ENCODE data around the gene TEX29.

The TEX29 gene

GRCh38 chr13:111283457-111283856 is 37.0 kb upstream of the TEX29 start:
- H3K27ac Mint-ChIP-seq, result peak overlapping the region; percentile 43
- intact Hi-C loops (cut with micrococcal nuclease), result no loop called here
- H3K4me1 Mint-ChIP-seq (ENCODE audit: low read depth), result peaks cover 38% of the 10 kb centered on the region
- H3K4me3 Mint-ChIP-seq, result no peak overlapping the region
- peaks cover 93% of the 10 kb centered on the region for H3K36me3 Mint-ChIP-seq (ENCODE audit: low read depth)
- H3K27me3 Mint-ChIP-seq, result no peaks in the 10 kb centered on the region
- no peaks in the 10 kb centered on the region for H3K9me3 Mint-ChIP-seq

- Mint-ChIP-seq H3K36me3 (ENCODE audit: low read depth) (peaks cover 91% of the 10 kb centered on the region), H3K4me3 (no peak overlapping the region), H3K4me1 (ENCODE audit: low read depth) (peaks cover 38% of the 10 kb centered on the region), H3K9me3 (no peaks in the 10 kb centered on the region), H3K27ac (no peak overlapping the region), H3K27me3 (no peaks in the 10 kb centered on the region)
- intact Hi-C loops (cut with micrococcal nuclease), result no loop called here
These were observed 36.5 kb upstream of the TEX29 start for GRCh38 chr13:111283991-111284390.

DNA sequence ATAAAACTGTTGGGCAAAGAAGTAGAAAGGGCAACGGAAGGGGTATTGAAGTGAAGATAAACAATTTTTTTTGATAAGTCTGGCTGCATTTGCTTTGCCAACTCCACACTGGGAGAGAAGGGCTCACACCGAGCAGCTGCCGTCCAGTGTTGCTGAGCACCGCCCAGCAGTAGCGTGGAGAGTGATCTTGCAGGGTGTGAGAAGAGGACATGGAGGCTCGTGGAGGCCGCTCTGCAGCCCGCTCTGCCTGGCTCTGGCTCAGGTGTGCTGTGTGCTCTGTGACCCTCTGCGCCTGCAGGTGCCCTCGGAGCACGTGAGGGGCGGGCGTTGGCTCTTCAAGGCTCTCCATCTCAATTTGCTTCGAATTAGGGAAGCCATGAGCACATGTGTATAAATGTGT is 35.9 kb upstream of the TEX29 start:
- intact Hi-C loops (cut with micrococcal nuclease), result no loop called here
- Mint-ChIP-seq H3K36me3 (ENCODE audit: low read depth) (peaks cover 91% of the 10 kb centered on the region), H3K4me1 (ENCODE audit: low read depth) (peaks cover 38% of the 10 kb centered on the region), H3K4me3 (no peak overlapping the region), H3K27me3 (no peaks in the 10 kb centered on the region), H3K27ac (no peak overlapping the region), H3K9me3 (no peaks in the 10 kb centered on the region)

- Mint-ChIP-seq H3K9me3 (no peaks in the 10 kb centered on the region), H3K27ac (no peak overlapping the region), H3K4me3 (no peak overlapping the region), H3K36me3 (ENCODE audit: low read depth) (peaks cover 91% of the 10 kb centered on the region), H3K27me3 (no peaks in the 10 kb centered on the region), H3K4me1 (ENCODE audit: low read depth) (peaks cover 37% of the 10 kb centered on the region)
- intact Hi-C loops (cut with micrococcal nuclease), result no loop called here
These were observed 34.3 kb upstream of the TEX29 start for GRCh38 chr13:111286162-111286561.

DNA sequence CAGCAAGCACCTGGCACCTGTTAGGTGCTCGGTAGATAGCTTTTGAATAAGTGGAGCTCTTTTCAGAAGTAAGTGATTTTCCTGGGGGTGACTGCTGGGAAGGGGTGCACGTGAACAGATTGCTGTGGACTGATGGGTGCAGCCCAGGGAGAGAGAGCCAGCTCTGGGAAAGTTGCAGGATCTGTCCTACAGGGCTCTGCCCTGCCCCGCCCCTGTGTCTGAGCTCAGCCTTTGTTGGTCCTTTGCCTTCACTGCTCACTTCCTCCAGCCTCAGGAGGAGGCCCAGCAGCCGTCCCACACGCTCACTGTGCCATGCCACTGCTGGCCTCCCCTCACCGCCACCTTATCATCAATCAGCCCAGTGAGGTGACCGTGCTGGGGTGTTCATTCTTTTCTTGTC is 33.7 kb upstream of the TEX29 start:
- Mint-ChIP-seq H3K9me3 (no peaks in the 10 kb centered on the region), H3K4me1 (ENCODE audit: low read depth) (peaks cover 31% of the 10 kb centered on the region), H3K4me3 (no peak overlapping the region), H3K36me3 (ENCODE audit: low read depth) (peaks cover 91% of the 10 kb centered on the region), H3K27me3 (no peaks in the 10 kb centered on the region), H3K27ac (peak overlapping the region; percentile 53)
- intact Hi-C loops (cut with micrococcal nuclease), result no loop called here

- Mint-ChIP-seq H3K9me3 (no peaks in the 10 kb centered on the region), H3K4me1 (ENCODE audit: low read depth) (peaks cover 29% of the 10 kb centered on the region), H3K27me3 (no peaks in the 10 kb centered on the region), H3K36me3 (ENCODE audit: low read depth) (peaks cover 95% of the 10 kb centered on the region), H3K27ac (peak overlapping the region; percentile 53), H3K4me3 (no peak overlapping the region)
- intact Hi-C loops (cut with micrococcal nuclease), result no loop called here
These were observed 33.2 kb upstream of the TEX29 start for GRCh38 chr13:111287201-111287600.

DNA sequence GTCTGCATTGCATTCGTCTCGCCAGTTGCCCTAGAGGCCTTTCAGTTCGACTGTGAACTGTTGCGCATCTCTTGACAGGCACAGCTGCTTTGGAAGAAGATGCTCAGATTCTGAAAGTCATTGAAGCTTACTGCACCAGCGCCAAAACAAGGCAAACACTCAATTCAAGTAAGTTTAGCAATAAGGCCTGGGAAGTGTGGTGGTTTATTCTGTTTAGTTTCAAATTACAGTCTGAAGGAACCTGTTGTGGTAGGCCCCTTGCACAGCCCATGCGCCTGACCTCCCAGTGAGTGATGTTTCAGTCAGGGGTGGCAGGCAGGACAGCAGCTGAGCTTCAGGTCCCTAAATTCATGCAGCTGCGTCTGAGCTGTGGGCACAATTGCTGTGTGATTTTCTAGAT is 32.2 kb upstream of the TEX29 start:
- H3K27ac Mint-ChIP-seq, result no peak overlapping the region
- no peak overlapping the region for H3K4me3 Mint-ChIP-seq
- intact Hi-C loops (cut with micrococcal nuclease), result no loop called here
- H3K9me3 Mint-ChIP-seq, result no peaks in the 10 kb centered on the region
- H3K36me3 Mint-ChIP-seq (ENCODE audit: low read depth), result peaks cover 97% of the 10 kb centered on the region
- no peaks in the 10 kb centered on the region for H3K27me3 Mint-ChIP-seq
- H3K4me1 Mint-ChIP-seq (ENCODE audit: low read depth), result peaks cover 21% of the 10 kb centered on the region

DNA sequence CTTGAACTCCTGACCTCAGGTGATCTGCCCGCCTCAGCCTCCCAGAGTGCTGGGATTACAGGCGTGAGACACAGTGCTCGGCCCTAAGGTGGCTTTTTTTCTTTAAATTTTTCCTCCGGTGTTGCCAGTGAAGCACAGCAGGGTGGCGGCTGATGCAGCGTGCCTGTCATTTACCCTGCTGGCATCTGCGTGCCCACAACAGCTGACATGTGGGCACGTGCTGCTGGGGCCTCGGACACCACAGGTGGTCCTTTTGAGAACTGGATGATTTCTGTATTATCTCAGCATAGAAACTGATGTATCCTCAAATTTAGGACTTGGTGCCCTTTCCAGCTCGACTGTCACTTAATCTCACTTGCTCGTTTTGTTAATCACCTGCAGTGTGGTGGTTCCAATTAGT is 31.2 kb upstream of the TEX29 start:
- intact Hi-C loops (cut with micrococcal nuclease), result no loop called here
- H3K27me3 Mint-ChIP-seq, result no peaks in the 10 kb centered on the region
- peaks cover 97% of the 10 kb centered on the region for H3K36me3 Mint-ChIP-seq (ENCODE audit: low read depth)
- H3K4me3 Mint-ChIP-seq, result no peak overlapping the region
- peaks cover 19% of the 10 kb centered on the region for H3K4me1 Mint-ChIP-seq (ENCODE audit: low read depth)
- H3K27ac Mint-ChIP-seq, result no peak overlapping the region
- no peaks in the 10 kb centered on the region for H3K9me3 Mint-ChIP-seq

GRCh38 chr13:111291908-111292307 is 28.5 kb upstream of the TEX29 start:
- Mint-ChIP-seq H3K4me1 (ENCODE audit: low read depth) (peaks cover 9% of the 10 kb centered on the region), H3K36me3 (ENCODE audit: low read depth) (peaks cover 86% of the 10 kb centered on the region), H3K9me3 (no peaks in the 10 kb centered on the region), H3K27ac (no peak overlapping the region), H3K4me3 (no peak overlapping the region), H3K27me3 (no peaks in the 10 kb centered on the region)
- intact Hi-C loops (cut with micrococcal nuclease), result no loop called here

GRCh38 chr13:111292710-111293485 is 27.5 kb upstream of the TEX29 start:
- Mint-ChIP-seq H3K4me1 (ENCODE audit: low read depth) (no peaks in the 10 kb centered on the region), H3K27ac (no peak overlapping the region)

DNA sequence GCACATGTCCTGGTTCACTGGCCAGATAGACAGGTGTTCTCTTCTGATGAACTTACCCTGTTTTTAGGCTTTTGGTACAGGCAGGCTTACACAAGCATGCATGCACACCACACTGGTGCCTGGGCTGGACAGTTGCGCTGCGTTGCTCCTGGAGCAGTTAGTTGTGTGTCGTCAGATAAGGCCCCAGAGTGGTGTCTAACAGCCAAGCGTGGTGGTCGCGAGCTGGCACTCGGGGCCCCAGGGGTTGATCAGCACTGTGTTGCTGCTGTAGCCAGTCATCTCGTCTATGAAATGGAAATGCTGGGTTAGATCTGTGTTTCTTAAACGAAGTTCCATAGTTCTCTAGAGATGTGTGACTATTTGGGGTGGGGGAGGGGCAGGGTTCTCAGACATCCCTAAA is 24.6 kb upstream of the TEX29 start:
- H3K9me3 Mint-ChIP-seq, result no peaks in the 10 kb centered on the region
- intact Hi-C loops (cut with micrococcal nuclease), result no loop called here
- H3K27ac Mint-ChIP-seq, result no peak overlapping the region
- H3K4me1 Mint-ChIP-seq (ENCODE audit: low read depth), result no peaks in the 10 kb centered on the region
- H3K4me3 Mint-ChIP-seq, result no peak overlapping the region
- no peaks in the 10 kb centered on the region for H3K27me3 Mint-ChIP-seq
- H3K36me3 Mint-ChIP-seq (ENCODE audit: low read depth), result peaks cover 84% of the 10 kb centered on the region

More at GRCh38 chr13:111292710-111293485, 27.5 kb upstream of the TEX29 start:
- peaks cover 85% of the 10 kb centered on the region for H3K36me3 Mint-ChIP-seq (ENCODE audit: low read depth)
- H3K9me3 Mint-ChIP-seq, result no peaks in the 10 kb centered on the region
- H3K4me3 Mint-ChIP-seq, result no peak overlapping the region
- no peaks in the 10 kb centered on the region for H3K27me3 Mint-ChIP-seq
- intact Hi-C loops (cut with micrococcal nuclease), result no loop called here

- H3K36me3 Mint-ChIP-seq (ENCODE audit: low read depth), result peaks cover 84% of the 10 kb centered on the region
- intact Hi-C loops (cut with micrococcal nuclease), result no loop called here
- H3K4me1 Mint-ChIP-seq (ENCODE audit: low read depth), result no peaks in the 10 kb centered on the region
- no peak overlapping the region for H3K4me3 Mint-ChIP-seq
- H3K27me3 Mint-ChIP-seq, result no peaks in the 10 kb centered on the region
- no peak overlapping the region for H3K27ac Mint-ChIP-seq
- no peaks in the 10 kb centered on the region for H3K9me3 Mint-ChIP-seq
These were observed 24.0 kb upstream of the TEX29 start for GRCh38 chr13:111296417-111296816.

GRCh38 chr13:111298214-111298975 is 22.0 kb upstream of the TEX29 start:
- Mint-ChIP-seq H3K27me3 (no peaks in the 10 kb centered on the region), H3K9me3 (no peaks in the 10 kb centered on the region), H3K4me3 (no peak overlapping the region), H3K4me1 (ENCODE audit: low read depth) (no peaks in the 10 kb centered on the region), H3K36me3 (ENCODE audit: low read depth) (peaks cover 84% of the 10 kb centered on the region), H3K27ac (no peak overlapping the region)
- intact Hi-C loops (cut with micrococcal nuclease), result no loop called here

- Mint-ChIP-seq H3K27me3 (no peaks in the 10 kb centered on the region), H3K36me3 (ENCODE audit: low read depth) (peaks cover 96% of the 10 kb centered on the region), H3K4me3 (no peak overlapping the region), H3K9me3 (peaks cover 17% of the 10 kb centered on the region), H3K4me1 (ENCODE audit: low read depth) (no peaks in the 10 kb centered on the region), H3K27ac (no peak overlapping the region)
- intact Hi-C loops (cut with micrococcal nuclease), result no loop called here
These were observed 18.3 kb upstream of the TEX29 start for GRCh38 chr13:111302045-111302726.

All from dendritic cell treated with granulocyte-macrophage colony-stimulating factor and Interleukin-4, amounts not matched to agents 40 ng/mL and 50 ng/mL, for 4 days (primary cell).